DND-41 (cell line): Measurements from ENCODE around the gene TAT.
"Not testable (repeated sequence)": the region's sequence is repeated elsewhere in the genome, so short reads cannot be mapped to it uniquely, and the experiment has no call there.

Experiments
- ATAC-seq: fragments of 200-7000 bp; cut with Tn5 transposase; 3 replicates; pipeline ENCODE4 v1.9.1; 2021; ENCODE audit warnings: low read depth; ENCODE audit not compliant: insufficient read depth
- DNase-seq: peaks from one replicate; pipeline ENCODE4 v3.0.0-alpha.2; 2020
- H2AFZ ChIP-seq: 2 replicates; pipeline ENCODE4 v1.6.0; 2012; ENCODE audit warnings: low read depth, low read length
- H3K27ac ChIP-seq: 2 replicates; pipeline ENCODE4 v1.5.1; 2012; ENCODE audit warnings: low read length, inconsistent platforms
- H3K27me3 ChIP-seq: fragments of 200-600 bp; sonication (generic); 2 replicates; pipeline ENCODE4 v1.6.0; 2012; ENCODE audit warnings: low read length, mild to moderate bottlenecking, inconsistent platforms; ENCODE audit not compliant: insufficient read depth, poor library complexity
- H3K36me3 ChIP-seq: 2 replicates; pipeline ENCODE4 v1.5.1; 2012; ENCODE audit warnings: low read length, inconsistent platforms; ENCODE audit not compliant: insufficient read depth
- H3K4me1 ChIP-seq: 2 replicates; pipeline ENCODE4 v1.5.1; 2012; ENCODE audit warnings: mild to moderate bottlenecking, low read length; ENCODE audit not compliant: insufficient read depth
- H3K4me2 ChIP-seq: 2 replicates; pipeline ENCODE4 v1.6.0; 2012; ENCODE audit warnings: mild to moderate bottlenecking, moderate library complexity, low read length, inconsistent platforms; ENCODE audit not compliant: insufficient read depth
- H3K4me3 ChIP-seq, 2 experiments: fragments of 200-600 bp in 1 of 2; shearing (Covaris generic) in 1 of 2; 2 replicates each; pipeline ENCODE4 v1.5.1; 2012 to 2016; ENCODE audit warnings: inconsistent platforms in 2 of 2, low read length in 2 of 2, mild to moderate bottlenecking in 2 of 2, low read depth in 1 of 2, moderate library complexity in 1 of 2
- H3K79me2 ChIP-seq: 2 replicates; pipeline ENCODE4 v1.6.0; 2012; ENCODE audit warnings: low read length, inconsistent platforms; ENCODE audit not compliant: insufficient read depth
- H3K9ac ChIP-seq: 2 replicates; pipeline ENCODE4 v1.6.0; 2012; ENCODE audit warnings: low read depth, mild to moderate bottlenecking, inconsistent platforms, low read length, moderate library complexity
- H3K9me3 ChIP-seq: 2 replicates; pipeline ENCODE4 v1.5.1; 2012; ENCODE audit warnings: low read length, moderate library complexity, mild to moderate bottlenecking, inconsistent platforms; ENCODE audit not compliant: insufficient read depth, severe bottlenecking
- H4K20me1 ChIP-seq: 2 replicates; pipeline ENCODE4 v1.6.0; 2012; ENCODE audit warnings: low read length; ENCODE audit not compliant: insufficient read depth
- EZH2 ChIP-seq: IDR thresholded peaks from 3 replicates; pipeline ENCODE4 v1.6.1; 2012; ENCODE audit warnings: borderline replicate concordance, low read depth, mild to moderate bottlenecking, moderate library complexity, low read length, inconsistent platforms; ENCODE audit not compliant: severe bottlenecking
- TF ChIP-seq, protein P1 (sequence below): IDR thresholded peaks from 2 replicates; pipeline ENCODE4 v1.5.1; 2012; ENCODE audit warnings: borderline replicate concordance, low read length, moderate library complexity, mild to moderate bottlenecking; ENCODE audit not compliant: poor library complexity, severe bottlenecking; ENCODE audit errors: extremely low read depth

The TAT gene

GRCh38 chr16:71593048-71593999 is 16.4 kb upstream of the TAT start:
- Histone ChIP-seq H4K20me1 (no peaks in the 10 kb centered on the region), H3K4me1 (no peaks in the 10 kb centered on the region), H3K27me3 (no peaks in the 10 kb centered on the region), H3K79me2 (no peaks in the 10 kb centered on the region), H3K4me2 (no peak overlapping the region), H3K4me3 (no peak overlapping the region), H3K27ac (no peak overlapping the region), H3K9me3 (no peaks in the 10 kb centered on the region), H2AFZ (no peak overlapping the region), H3K9ac (no peak overlapping the region), H3K36me3 (no peaks in the 10 kb centered on the region)
- TF ChIP-seq, protein P1, sequence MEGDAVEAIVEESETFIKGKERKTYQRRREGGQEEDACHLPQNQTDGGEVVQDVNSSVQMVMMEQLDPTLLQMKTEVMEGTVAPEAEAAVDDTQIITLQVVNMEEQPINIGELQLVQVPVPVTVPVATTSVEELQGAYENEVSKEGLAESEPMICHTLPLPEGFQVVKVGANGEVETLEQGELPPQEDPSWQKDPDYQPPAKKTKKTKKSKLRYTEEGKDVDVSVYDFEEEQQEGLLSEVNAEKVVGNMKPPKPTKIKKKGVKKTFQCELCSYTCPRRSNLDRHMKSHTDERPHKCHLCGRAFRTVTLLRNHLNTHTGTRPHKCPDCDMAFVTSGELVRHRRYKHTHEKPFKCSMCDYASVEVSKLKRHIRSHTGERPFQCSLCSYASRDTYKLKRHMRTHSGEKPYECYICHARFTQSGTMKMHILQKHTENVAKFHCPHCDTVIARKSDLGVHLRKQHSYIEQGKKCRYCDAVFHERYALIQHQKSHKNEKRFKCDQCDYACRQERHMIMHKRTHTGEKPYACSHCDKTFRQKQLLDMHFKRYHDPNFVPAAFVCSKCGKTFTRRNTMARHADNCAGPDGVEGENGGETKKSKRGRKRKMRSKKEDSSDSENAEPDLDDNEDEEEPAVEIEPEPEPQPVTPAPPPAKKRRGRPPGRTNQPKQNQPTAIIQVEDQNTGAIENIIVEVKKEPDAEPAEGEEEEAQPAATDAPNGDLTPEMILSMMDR: no peak
- TF ChIP-seq EZH2: no peak
- no peak for DNase-seq
- no peak for ATAC-seq

GRCh38 chr16:71591917-71592316 is 15.0 kb upstream of the TAT start:
- H3K36me3 ChIP-seq: no peaks in the 10 kb centered on the region
- no peak overlapping the region for H3K4me2 ChIP-seq
- no peak overlapping the region for H2AFZ ChIP-seq
- H3K27me3 ChIP-seq: peaks cover 4% of the 10 kb centered on the region
- no peak for ATAC-seq
- TF ChIP-seq EZH2: no peak
- TF ChIP-seq, protein P1: no peak
- H3K4me1 ChIP-seq: no peaks in the 10 kb centered on the region
- no peak overlapping the region for H3K9ac ChIP-seq
- no peak overlapping the region for H3K27ac ChIP-seq
- H3K79me2 ChIP-seq: no peaks in the 10 kb centered on the region
- DNase-seq: no peak
- no peaks in the 10 kb centered on the region for H3K9me3 ChIP-seq
- no peak overlapping the region for H3K4me3 ChIP-seq
- no peaks in the 10 kb centered on the region for H4K20me1 ChIP-seq

DNA sequence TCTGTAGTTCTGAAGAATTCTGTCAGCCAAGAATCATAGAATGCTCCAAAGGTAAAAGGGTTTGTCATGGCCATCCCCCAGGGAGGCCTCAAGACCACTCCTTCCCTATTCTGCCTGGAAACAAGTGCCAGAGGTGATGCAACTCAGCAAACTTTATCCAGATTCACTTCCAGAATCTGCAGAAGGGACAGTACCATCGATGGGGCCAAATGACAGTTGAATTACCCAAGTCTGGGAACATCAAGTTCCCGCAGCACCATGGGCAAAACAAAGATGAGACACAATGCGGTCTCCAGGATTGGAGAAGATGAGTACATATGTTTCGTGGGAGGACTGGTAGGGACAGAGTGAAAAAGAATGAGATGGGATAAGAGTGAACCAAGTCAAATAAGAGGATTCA is 13.7 kb upstream of the TAT start:
- no peak overlapping the region for H3K27ac ChIP-seq
- TF ChIP-seq, protein P1: no peak
- TF ChIP-seq EZH2: no peak
- H2AFZ ChIP-seq: no peak overlapping the region
- no peak overlapping the region for H3K9ac ChIP-seq
- DNase-seq: no peak
- no peaks in the 10 kb centered on the region for H4K20me1 ChIP-seq
- H3K9me3 ChIP-seq: no peaks in the 10 kb centered on the region
- no peaks in the 10 kb centered on the region for H3K79me2 ChIP-seq
- H3K4me2 ChIP-seq: no peak overlapping the region
- no peak overlapping the region for H3K4me3 ChIP-seq
- peaks cover 4% of the 10 kb centered on the region for H3K27me3 ChIP-seq
- no peaks in the 10 kb centered on the region for H3K36me3 ChIP-seq
- ATAC-seq: no peak
- H3K4me1 ChIP-seq: no peaks in the 10 kb centered on the region

DNA sequence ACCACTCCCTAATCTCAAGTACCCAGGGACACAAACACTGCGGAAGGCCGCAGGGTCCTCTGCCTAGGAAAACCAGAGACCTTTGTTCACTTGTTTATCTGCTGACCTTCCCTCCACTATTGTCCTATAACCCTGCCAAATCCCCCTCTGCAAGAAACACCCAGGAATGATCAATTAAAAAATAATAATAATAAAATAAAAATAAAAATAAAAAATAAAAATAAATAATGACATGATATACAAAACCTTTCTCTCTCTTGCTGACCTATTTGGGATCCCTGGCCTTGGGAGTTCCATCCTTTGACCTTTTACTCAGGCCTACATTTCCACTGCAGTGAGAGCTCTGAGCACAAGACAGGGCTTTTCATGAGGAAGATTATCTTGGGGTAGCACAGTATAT is 13.2 kb upstream of the TAT start:
- not testable (repeated sequence) for ATAC-seq, H2AFZ ChIP-seq, H3K4me3 ChIP-seq, H4K20me1 ChIP-seq, H3K9ac ChIP-seq, H3K4me2 ChIP-seq, H3K4me1 ChIP-seq, H3K36me3 ChIP-seq, DNase-seq, H3K79me2 ChIP-seq, H3K27ac ChIP-seq, H3K9me3 ChIP-seq, H3K27me3 ChIP-seq

GRCh38 chr16:71589334-71589733 is 12.4 kb upstream of the TAT start:
- H3K4me2 ChIP-seq, ATAC-seq: not testable (repeated sequence)

More at GRCh38 chr16:71589334-71589733, 12.4 kb upstream of the TAT start:
- DNase-seq, H3K4me1 ChIP-seq, H2AFZ ChIP-seq, H3K4me3 ChIP-seq, H3K36me3 ChIP-seq, H3K27me3 ChIP-seq, H3K27ac ChIP-seq, H3K9me3 ChIP-seq, H3K79me2 ChIP-seq, H4K20me1 ChIP-seq, H3K9ac ChIP-seq: not testable (repeated sequence)
